GM10266 (cell line): ENCODE data around the gene FHOD3.

Experiments
- DNase-seq: peaks from one replicate; pipeline ENCODE4 v3.0.0; 2012; ENCODE audit errors: extremely low spot score
- TF ChIP-seq, protein P1 (sequence below): IDR thresholded peaks from 2 replicates; pipeline ENCODE4 v1.5.1; 2012; ENCODE audit warnings: mild to moderate bottlenecking, low read depth; ENCODE audit not compliant: control insufficient read depth, insufficient read depth; ENCODE audit errors: missing control alignments

Gene FHOD3

DNA sequence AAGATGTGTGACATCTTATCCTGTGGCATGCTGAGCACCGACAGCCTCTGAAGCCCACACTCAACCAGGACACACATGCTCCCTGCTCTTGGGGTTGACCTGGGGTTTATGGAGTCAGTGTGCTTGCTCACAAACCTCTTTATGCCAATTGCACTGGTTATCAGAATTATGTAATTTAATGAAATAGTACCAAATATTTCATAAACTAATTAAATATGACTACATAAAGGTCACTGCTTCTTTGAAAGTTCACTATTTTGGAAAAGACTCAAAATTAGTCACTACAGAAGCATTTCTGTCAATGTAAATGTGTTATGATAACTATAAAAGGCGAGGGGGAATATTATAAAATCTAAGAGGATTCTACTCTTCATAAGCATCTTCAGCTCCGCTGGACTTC lies 76.7 kb downstream of the FHOD3 start:
- no peak for DNase-seq
- TF ChIP-seq, protein P1, sequence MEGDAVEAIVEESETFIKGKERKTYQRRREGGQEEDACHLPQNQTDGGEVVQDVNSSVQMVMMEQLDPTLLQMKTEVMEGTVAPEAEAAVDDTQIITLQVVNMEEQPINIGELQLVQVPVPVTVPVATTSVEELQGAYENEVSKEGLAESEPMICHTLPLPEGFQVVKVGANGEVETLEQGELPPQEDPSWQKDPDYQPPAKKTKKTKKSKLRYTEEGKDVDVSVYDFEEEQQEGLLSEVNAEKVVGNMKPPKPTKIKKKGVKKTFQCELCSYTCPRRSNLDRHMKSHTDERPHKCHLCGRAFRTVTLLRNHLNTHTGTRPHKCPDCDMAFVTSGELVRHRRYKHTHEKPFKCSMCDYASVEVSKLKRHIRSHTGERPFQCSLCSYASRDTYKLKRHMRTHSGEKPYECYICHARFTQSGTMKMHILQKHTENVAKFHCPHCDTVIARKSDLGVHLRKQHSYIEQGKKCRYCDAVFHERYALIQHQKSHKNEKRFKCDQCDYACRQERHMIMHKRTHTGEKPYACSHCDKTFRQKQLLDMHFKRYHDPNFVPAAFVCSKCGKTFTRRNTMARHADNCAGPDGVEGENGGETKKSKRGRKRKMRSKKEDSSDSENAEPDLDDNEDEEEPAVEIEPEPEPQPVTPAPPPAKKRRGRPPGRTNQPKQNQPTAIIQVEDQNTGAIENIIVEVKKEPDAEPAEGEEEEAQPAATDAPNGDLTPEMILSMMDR, result no peak

DNA sequence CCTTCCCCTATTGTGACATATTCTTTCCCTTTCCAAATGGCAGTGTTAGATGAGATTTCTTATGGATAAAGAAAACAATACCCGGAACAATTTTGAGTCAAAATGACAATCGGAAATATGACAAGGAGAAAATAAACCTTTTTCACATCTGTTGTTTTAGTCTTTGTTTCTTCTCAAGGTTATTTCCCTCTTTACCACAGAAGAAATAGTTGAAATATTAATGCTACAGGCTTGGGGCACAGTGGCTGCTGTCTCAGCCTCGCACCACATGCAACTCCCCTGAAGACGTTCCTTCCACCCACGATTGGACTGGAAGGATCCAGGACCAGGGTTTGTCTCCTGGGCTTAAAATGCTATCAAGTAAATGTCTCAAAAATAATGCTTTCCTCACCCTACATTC lies 77.6 kb downstream of the FHOD3 start:
- DNase-seq, result no peak
- TF ChIP-seq, protein P1, result no peak

DNA sequence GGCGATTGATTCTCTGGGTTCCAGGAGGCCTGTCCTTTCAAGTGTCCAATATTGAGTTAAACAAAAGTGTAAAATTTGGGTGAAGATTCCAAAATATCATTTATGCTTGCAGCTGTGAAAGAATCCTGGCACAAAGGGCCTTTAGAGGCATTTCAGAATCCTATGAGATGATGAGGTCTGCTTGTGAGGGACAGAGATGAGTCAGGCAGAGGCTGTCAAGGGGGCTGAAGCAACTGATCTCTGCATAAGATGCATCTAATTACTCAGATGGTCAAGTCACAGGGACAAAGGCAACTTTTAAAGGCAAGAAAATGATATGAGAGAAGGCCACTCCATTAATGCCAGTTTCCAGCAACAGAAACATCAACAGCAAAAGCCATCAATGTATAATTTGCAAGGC lies 78.8 kb downstream of the FHOD3 start:
- TF ChIP-seq, protein P1, result no peak
- no peak for DNase-seq

DNA sequence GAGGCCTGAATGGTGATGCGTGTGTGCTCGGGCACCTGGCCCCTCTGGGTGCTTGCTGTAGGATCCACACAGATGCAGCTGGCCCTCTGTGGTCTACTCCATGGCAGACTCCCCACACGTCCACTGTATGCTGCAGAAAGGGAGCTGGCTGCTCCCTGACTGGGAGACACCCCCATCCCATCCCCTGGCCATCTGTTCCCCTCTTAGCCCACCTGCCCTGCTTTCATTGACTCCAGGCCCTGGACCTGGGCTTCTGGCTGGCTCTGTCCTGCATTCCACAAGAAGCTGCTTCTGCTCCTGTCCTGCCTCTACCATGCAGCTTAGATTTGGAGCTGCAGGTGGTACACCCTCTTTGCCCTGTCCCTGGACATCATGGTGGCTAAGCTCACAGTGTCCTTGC lies 80.1 kb downstream of the FHOD3 start:
- TF ChIP-seq, protein P1, result no peak
- no peak for DNase-seq

DNA sequence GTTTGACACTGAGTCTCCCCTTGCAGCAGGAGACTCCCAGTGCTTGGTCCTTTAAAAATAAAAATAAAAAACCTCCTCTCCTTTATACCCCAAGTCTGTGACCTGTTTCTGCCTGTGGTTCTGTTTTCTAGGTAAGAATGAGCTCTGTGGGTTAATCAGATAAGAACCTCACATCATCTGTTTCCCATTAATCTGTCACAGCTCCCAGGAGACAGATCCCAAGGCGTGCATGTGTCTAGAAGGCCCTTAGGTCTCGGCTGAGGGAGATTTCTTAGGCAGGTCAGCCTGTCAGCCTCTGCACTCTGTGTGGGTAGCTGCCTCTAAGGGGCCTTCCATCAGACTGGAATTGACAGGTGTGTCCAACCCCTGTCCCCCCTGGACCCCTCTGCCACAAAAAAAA lies 80.7 kb downstream of the FHOD3 start:
- DNase-seq, result no peak

DNA sequence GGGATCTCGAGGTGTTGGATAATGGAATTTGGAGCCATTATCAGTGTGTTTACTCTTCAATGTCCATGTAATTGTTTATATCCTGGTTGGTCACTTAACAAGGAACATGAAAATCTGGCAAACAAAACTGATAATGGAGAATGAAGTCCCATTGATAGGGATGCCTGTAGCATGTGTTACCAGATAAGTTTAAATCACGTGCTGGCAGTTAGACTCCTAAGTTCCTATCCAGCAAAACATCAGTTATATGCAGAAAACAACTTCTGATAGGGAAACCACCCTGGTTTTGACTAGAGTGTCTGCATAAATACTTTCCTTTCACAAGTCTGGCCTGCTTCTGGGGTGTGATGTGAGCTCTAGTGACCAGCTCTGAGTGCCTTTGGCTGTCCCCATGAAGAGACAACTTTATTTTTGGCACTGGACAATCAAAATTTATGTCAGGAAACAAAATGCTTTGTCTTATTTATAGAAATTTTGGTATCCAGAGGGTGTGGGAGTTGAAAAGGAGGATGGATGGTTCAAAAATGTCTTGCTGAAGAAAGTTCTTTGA lies 82.0 kb downstream of the FHOD3 start:
- TF ChIP-seq, protein P1, result no peak

More for the DNA sequence above, 80.7 kb downstream of the FHOD3 start:
- TF ChIP-seq, protein P1, result no peak

DNA sequence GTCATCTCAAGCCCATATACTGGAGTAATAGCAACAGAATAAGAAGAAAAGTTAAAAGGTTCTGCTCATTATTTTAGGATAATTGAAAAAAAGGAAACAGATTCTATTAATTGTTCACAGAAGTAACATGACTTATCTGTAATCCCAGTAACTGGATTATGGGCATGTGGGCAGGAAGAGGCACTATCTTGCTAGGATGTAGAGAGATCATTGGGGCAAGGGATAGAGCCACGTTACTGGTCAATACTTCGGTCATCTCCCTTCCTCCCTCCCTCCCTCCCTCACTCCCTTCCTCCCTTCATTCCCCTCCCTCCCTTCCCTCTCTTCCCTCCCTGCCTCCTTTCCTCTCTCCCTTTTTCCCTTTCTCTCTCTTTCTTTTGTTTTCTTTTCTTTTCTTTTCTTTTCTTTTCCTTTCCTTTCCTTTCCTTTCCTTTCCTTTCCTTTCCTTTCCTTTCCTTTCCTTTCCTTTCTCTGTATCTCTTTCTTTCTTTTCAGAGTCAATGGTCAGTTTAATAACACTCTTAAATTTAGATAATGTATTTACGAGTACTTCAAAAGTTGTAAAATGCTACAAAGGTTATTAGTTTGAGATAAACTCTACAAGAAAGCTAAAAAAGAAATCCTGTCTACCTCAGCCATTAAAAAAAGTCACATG lies 82.8 kb downstream of the FHOD3 start:
- no peak for DNase-seq
- TF ChIP-seq, protein P1, result no peak

More for the DNA sequence above, 82.0 kb downstream of the FHOD3 start:
- DNase-seq, result no peak
